Lower leg skin (tissue), 3 donors: ENCODE results near the gene ANO6.

Experiments used
- POLR2A ChIP-seq, 2 donors: fragments of 450-650 bp; IDR thresholded peaks; one replicate each; pipeline ENCODE4 v1.6.1; 2016 to 2017; ENCODE audit warnings: antibody characterized with exemption in 2 of 2, mild to moderate bottlenecking in 1 of 2, moderate library complexity in 1 of 2
- TF ChIP-seq, protein P1 (sequence below), 3 donors: fragments of 450-650 bp; IDR thresholded peaks; one replicate each; pipeline ENCODE4 v1.5.1; 2016; ENCODE audit warnings: antibody characterized with exemption in 3 of 3, mild to moderate bottlenecking in 3 of 3, moderate library complexity in 2 of 3

DNA sequence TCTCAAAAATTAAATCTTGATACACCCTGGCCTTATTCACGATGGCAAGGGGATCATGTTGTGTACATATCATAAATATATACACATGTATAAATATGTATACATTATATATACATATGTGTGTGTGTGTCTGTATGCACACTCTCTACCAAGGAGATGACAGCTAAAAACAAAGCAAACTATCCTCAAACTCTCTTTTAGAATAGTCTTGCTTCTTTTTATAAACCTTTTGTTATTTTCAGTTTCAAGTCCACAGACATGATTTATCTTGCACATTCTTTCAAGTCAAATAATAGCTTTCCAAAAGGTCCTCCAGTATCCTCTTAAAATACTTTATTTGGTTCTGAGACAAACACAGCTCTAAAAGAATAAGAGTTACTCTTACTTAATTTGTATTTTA is 8.4 kb downstream of the ANO6 start:
- TF ChIP-seq, protein P1, sequence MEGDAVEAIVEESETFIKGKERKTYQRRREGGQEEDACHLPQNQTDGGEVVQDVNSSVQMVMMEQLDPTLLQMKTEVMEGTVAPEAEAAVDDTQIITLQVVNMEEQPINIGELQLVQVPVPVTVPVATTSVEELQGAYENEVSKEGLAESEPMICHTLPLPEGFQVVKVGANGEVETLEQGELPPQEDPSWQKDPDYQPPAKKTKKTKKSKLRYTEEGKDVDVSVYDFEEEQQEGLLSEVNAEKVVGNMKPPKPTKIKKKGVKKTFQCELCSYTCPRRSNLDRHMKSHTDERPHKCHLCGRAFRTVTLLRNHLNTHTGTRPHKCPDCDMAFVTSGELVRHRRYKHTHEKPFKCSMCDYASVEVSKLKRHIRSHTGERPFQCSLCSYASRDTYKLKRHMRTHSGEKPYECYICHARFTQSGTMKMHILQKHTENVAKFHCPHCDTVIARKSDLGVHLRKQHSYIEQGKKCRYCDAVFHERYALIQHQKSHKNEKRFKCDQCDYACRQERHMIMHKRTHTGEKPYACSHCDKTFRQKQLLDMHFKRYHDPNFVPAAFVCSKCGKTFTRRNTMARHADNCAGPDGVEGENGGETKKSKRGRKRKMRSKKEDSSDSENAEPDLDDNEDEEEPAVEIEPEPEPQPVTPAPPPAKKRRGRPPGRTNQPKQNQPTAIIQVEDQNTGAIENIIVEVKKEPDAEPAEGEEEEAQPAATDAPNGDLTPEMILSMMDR (IDR thresholded peaks at IDR 0.05) = no peak
- no peak for TF ChIP-seq POLR2A (IDR thresholded peaks at IDR 0.05)
